Esophagus (tissue), 2 donors: ENCODE data around the gene SLC35C1. TPM values are rescaled to one million over a fixed set of nuclear protein-coding genes. Genes with fewer than 3 reads are reported as not detected.
"Not testable (repeated sequence)": the region's sequence is repeated elsewhere in the genome, so short reads cannot be mapped to it uniquely, and the experiment has no call there.

ENCODE experiments used
- H3K27ac ChIP-seq, 2 donors: one replicate each; pipeline ENCODE4 v1.5.1; 2013; ENCODE audit warnings: low read depth in 2 of 2, mild to moderate bottlenecking in 2 of 2, inconsistent platforms in 1 of 2, low read length in 1 of 2, moderate library complexity in 1 of 2
- H3K27me3 ChIP-seq, 2 donors: one replicate each; pipeline ENCODE4 v1.6.1; 2013; ENCODE audit warnings: low read length in 2 of 2, control low read depth in 1 of 2, mild to moderate bottlenecking in 1 of 2; ENCODE audit not compliant: insufficient read depth in 2 of 2, control insufficient read depth in 1 of 2
- H3K36me3 ChIP-seq, 2 donors: one replicate each; pipeline ENCODE4 v1.6.1; 2013; ENCODE audit warnings: low read length in 1 of 2; ENCODE audit not compliant: control insufficient read depth in 2 of 2, insufficient read depth in 2 of 2
- H3K4me1 ChIP-seq, 2 donors: one replicate each; pipeline ENCODE4 v1.6.1; 2013; ENCODE audit warnings: low read length in 1 of 2; ENCODE audit not compliant: control insufficient read depth in 2 of 2, insufficient read depth in 2 of 2
- H3K4me3 ChIP-seq, 2 donors: one replicate each; pipeline ENCODE4 v1.5.1; 2013; ENCODE audit warnings: low read length in 2 of 2, mild to moderate bottlenecking in 2 of 2, low read depth in 1 of 2, moderate library complexity in 1 of 2
- H3K9me3 ChIP-seq, 2 donors: one replicate each; pipeline ENCODE4 v1.6.1; 2013; ENCODE audit warnings: mild to moderate bottlenecking in 2 of 2, low read depth in 1 of 2, low read length in 1 of 2, moderate library complexity in 1 of 2; ENCODE audit not compliant: control insufficient read depth in 2 of 2, insufficient read depth in 1 of 2
- WGBS, 2 donors: extraction: QIAGEN DNeasy Blood & Tissue Kit; methylation state at CpG; one replicate each; pipeline ENCODE4 v1.1.7; 2013; 5-methylcytosine and 5-hydroxymethylcytosine counted together
- polyA plus RNA-seq, 2 donors: library from polyadenylated mRNA; stranded (reverse); fragments of 200-250 nt; gene quantifications; one replicate each; pipeline ENCODE4 v1.2.3, GENCODE V29; 2013
- donor health status: healthy with polysubstance abuse.
- donor health status: Bipolar disorder and iron deficiency.

SLC35C1 gene
- polyA plus RNA-seq, 2 donors: 36.9 to 45.6 TPM

DNA sequence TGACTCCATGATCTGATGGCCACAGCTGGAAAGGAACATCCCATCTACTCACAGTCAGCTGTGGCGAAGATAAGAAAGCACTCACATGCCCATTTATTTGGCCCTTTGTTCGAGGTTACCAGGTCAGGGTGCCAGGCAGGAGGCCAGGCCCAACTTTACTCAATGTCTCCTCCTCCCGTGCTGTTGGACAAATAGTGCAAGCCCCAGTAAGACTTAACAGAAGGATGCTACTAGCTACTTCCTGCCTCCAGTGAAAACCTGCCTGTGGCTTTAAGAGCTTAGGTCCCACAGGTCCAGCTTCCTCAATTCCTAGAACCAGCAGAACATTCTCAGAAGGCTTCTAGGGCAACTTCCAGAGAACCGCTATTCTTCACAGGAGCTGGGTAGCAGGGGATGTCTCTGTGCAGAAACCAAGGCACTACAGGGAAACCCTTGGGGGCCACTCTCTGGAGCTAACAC is 29.4 kb downstream of the SLC35C1 start:
- WGBS, 2 donors: 61 to 62% methylated on average over 4 of the region's 4 CpGs
- Histone ChIP-seq H3K4me1 (no peaks in the 10 kb centered on the region), H3K4me3 (no peak overlapping the region), H3K9me3 (no peaks in the 10 kb centered on the region), H3K27ac (no peak overlapping the region), H3K27me3 (no peaks in the 10 kb centered on the region), H3K36me3 (no peaks in the 10 kb centered on the region)

DNA sequence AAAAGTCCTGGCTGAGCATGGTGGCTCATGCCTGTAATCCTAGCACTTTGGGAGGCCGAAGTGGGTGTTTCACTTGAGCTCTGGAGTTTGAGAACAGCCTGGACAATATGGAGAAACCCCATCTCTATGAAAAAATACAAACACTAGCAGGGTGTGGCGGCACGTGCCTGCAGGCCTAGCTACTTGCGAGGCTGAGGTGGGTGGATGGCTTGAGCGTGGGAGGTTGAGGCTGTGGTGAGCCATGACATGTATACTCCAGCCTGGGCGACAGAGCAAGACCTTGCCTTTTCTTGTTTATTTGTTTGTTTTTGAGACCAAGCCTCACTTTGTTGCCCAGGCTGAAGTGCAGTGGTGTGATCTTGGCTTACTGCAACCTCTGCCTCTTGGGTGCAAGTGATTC is 34.3 kb downstream of the SLC35C1 start:
- no peak overlapping the region for H3K4me3 ChIP-seq
- 78 to 82% methylated on average over 6 of the region's 6 CpGs for WGBS, 2 donors
- H3K27me3 ChIP-seq: no peaks in the 10 kb centered on the region
- H3K36me3 ChIP-seq: no peaks in the 10 kb centered on the region
- no peak overlapping the region for H3K27ac ChIP-seq
- H3K9me3 ChIP-seq: no peaks in the 10 kb centered on the region
- no peaks in the 10 kb centered on the region for H3K4me1 ChIP-seq

DNA sequence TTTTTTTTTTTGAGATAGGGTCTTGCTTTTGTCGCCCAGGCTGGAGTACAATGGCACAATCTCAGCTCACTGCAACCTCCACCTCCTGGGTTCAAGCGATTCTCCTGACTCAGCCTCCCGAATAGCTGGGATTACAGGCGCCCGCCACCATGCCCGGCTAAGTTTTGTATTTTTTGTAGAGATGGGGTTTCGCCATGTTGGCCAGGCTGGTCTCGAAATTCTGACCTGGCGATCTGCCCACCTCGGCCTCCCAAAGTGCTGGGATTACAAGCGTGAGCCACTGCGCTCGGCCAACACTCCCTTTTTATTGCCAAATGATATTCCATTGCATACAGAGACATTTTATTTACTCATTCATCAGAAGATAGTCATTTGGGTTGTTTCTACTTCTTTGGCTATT is 35.3 kb downstream of the SLC35C1 start:
- not testable (repeated sequence) for H3K27ac ChIP-seq, H3K4me3 ChIP-seq, H3K9me3 ChIP-seq, H3K27me3 ChIP-seq, H3K4me1 ChIP-seq, H3K36me3 ChIP-seq
- WGBS, 2 donors: 87% methylated on average over 13 of the region's 13 CpGs

DNA sequence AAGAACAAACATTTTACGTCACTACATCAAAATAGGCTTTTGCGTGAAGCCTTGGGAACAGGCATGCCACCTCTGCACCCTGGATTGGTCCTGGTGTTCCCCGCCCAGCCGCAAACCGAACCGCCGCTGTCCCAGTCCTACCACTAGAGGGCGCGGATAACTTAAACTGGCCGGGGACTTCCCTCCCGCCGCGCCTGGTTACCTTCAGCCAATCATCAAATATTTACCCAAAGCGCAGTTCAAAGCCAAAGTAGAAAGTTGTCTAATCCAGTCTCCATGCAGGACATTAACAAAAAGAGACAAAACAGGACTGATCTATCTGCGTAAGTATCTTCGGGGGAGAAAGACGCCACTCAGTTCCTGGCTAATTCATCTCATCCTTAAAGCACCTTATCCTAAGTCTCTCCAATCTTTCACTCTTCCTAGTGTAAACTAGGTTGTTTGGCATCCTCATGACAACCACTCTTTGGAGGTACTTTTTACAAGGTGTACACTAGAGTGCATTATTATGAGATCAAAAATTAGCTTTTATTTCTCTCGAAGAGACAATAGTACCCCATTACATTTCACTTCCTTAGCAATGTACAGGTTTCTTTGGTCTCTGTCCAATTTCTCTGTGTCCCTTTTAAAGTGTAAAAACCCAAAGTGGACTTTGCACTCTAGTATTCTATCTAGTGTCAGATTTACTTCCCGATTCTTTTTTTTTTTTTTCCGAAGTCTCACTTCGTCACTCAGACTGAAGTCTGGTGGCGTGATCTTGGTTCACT is 38.4 kb downstream of the SLC35C1 start:
- H3K9me3 ChIP-seq: no peaks in the 10 kb centered on the region
- no peaks in the 10 kb centered on the region for H3K36me3 ChIP-seq
- peak overlapping the region; percentile 7 to 42 for H3K27ac ChIP-seq
- 11% methylated on average over 22 of the region's 22 CpGs for WGBS, 2 donors
- no peaks in the 10 kb centered on the region for H3K27me3 ChIP-seq
- no peak overlapping the region for H3K4me3 ChIP-seq
- H3K4me1 ChIP-seq: no peaks in the 10 kb centered on the region

DNA sequence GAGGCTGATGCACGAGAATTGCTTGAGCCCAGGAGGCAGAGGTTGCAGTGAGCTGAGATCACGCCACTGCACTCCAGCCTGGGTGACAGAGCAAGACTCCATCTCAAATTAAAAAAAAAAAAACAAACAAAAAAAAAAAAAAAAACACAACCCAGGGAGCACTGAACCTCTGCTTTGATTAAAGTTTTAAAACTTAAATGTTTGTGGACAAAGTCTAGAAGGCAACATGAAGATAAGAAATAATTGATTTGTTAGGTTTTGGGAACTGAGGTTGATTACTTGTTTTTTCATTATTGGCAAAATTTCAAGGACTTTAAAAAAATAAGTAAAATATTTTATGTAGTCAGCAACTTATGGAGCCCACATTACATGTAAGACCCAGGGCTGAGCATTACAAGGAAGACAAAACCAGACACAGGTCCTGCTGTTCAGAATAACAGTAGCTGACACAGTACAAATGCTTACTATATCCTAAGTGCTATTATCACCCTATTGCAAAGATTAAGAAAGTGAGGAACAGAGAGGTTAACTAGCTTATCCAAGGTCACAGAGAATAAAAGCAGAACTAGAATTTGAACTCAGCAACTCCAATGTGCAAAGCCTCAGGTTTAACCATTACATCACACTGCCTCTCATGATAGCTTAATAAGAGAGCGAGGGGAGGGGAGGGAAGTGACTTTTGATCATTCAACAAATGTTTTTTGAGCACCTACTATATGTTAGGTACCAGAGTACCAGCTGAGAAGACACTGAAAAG is 40.1 kb downstream of the SLC35C1 start:
- H3K27ac ChIP-seq: no peak overlapping the region
- 79 to 84% methylated on average over 3 of the region's 3 CpGs for WGBS, 2 donors
- H3K9me3 ChIP-seq: no peaks in the 10 kb centered on the region
- no peaks in the 10 kb centered on the region for H3K36me3 ChIP-seq
- H3K27me3 ChIP-seq: no peaks in the 10 kb centered on the region
- peaks cover 0 to 2% of the 10 kb centered on the region in 2 donors for H3K4me1 ChIP-seq
- H3K4me3 ChIP-seq: no peak overlapping the region

DNA sequence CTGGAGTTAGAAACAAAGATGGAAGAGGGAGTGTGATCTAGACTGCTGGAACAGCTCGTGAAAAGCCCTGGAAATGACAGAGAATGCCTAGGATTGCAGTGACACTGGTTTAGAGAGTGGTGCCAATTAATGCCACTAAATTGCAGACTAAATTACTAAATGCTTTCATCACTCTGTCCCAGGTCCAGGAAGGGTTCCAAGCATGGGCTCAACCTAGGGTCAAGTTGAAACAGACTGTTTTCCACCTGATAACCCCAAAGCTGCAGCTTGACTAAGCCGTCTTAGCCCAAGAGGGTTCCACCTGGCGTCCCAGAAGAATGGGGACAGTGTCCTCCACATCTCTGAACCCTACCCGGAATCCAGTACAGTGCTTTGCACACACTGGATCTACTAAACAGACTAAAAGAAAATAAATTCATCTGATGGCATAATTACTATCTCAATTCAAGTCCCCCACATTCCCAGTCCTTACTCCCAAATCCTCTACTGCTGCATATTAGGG is 41.3 kb downstream of the SLC35C1 start:
- H3K27me3 ChIP-seq: no peaks in the 10 kb centered on the region
- no peaks in the 10 kb centered on the region for H3K36me3 ChIP-seq
- WGBS, 2 donors: 83 to 86% methylated on average over 4 of the region's 4 CpGs
- H3K4me1 ChIP-seq: peaks cover 0 to 2% of the 10 kb centered on the region in 2 donors
- peak overlapping the region; percentile 79 to 88 for H3K27ac ChIP-seq
- no peaks in the 10 kb centered on the region for H3K9me3 ChIP-seq
- H3K4me3 ChIP-seq: no peak overlapping the region

DNA sequence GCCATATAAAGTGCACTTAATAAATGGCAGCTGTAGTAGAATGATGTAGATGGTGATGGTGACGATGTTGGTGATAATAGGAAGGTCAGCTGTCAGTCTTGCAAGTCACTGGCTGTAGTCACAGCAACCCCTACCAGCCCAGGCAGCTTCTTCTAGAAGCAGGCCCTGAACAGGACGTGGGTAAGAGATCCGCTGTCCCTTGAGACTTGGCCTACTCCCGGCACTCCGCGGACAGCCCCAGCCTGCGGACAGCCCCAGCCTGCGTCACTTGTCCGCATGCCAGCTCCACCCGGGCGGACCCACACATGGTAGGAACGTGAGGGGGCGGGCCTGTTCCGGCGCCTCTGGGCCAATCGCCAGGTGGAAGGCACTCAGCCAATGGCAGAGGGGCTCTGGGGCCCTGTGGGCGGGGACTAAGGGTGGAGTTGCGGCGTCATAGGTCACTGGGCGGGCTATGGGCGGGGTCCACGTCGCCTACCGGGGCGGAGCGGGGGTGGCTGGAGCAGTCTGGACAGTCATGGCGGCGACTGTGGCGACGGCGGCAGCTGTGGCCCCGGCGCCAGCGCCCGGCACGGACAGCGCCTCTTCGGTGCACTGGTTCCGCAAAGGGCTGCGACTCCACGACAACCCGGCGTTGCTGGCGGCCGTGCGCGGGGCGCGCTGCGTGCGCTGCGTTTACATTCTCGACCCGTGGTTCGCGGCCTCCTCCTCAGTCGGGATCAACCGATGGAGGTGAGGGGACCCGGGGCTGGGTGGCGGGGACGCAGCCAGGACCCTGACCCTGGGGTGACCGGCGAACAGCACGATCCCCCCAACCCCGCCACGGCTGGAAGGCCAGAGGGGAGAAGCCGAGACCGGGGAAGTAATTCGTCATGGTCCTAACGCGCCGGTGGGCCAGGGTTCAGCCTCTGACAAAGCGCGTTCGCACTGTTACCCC is 42.3 kb downstream of the SLC35C1 start, which contains the start of gene CRY2:
CRY2 (plus strand) TSS at position 502 of the 937 bp plus-strand sequence; CDS start at position 518, 16 bp downstream.
- peaks cover 0 to 2% of the 10 kb centered on the region in 2 donors for H3K4me1 ChIP-seq
- no peaks in the 10 kb centered on the region for H3K9me3 ChIP-seq
- WGBS, 2 donors: 0% methylated on average over 75 of the region's 75 CpGs
- H3K27ac ChIP-seq: peak within 1 kb of the TSS; percentile 89 to 97
- no peaks in the 10 kb centered on the region for H3K36me3 ChIP-seq
- H3K4me3 ChIP-seq: peak within 1 kb of the TSS; percentile 75 to 93
- H3K27me3 ChIP-seq: no peaks in the 10 kb centered on the region

DNA sequence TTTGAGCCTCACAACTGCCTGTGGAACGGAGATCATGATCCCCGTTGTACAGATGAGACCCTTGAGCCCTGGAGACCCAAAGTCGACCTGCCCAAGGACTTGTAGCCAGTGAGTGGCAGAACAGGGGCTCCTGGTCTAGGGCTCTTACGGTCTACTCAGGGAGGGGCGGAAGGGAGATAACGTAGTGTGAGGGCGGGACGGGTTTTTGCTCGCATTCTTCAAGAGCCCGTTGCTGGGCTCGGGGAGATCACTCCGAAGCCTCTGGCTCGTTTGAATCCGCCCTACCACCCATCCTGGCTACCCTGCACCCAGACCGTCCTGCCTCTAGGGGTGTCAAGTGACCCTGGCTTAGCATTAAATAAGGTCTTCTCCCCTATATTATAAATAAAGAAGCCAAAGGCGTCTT is 43.0 kb downstream of the SLC35C1 start:
- WGBS, 2 donors: 1% methylated on average over 16 of the region's 16 CpGs
- peaks cover 2 to 3% of the 10 kb centered on the region in 2 donors for H3K4me1 ChIP-seq
- peak overlapping the region; percentile 89 to 97 for H3K27ac ChIP-seq
- no peaks in the 10 kb centered on the region for H3K36me3 ChIP-seq
- no peaks in the 10 kb centered on the region for H3K27me3 ChIP-seq
- H3K4me3 ChIP-seq: peak overlapping the region; percentile 75 to 93
- H3K9me3 ChIP-seq: no peaks in the 10 kb centered on the region

DNA sequence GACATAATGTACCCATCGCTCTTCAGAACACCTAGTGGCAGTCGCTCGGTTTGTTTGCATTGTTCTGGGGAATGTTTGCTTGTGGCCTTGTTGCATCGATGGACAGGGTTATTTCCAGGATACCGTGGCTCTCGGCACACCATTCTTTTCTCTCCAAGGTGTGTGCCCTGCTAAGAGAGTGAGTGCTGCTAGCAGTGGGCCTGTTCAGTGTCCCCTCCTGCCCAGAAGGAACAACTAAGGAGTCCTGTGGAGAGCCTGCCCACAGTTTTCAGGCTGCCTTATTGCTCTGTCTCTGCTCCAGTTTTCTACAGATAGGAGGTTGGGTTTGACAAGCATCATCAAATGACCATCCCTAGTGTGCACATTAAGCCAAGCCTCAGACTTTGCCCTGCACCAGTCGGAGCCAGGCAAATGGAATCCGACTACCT is 43.7 kb downstream of the SLC35C1 start:
- 50 to 55% methylated on average over 8 of the region's 8 CpGs for WGBS, 2 donors
- peak overlapping the region in 1 of 2 donors; percentile 75 for H3K4me3 ChIP-seq
- no peaks in the 10 kb centered on the region for H3K27me3 ChIP-seq
- no peaks in the 10 kb centered on the region for H3K9me3 ChIP-seq
- H3K36me3 ChIP-seq: peaks cover 0 to 2% of the 10 kb centered on the region in 2 donors
- peak overlapping the region in 1 of 2 donors; percentile 58 for H3K27ac ChIP-seq
- H3K4me1 ChIP-seq: peaks cover 2 to 4% of the 10 kb centered on the region in 2 donors
